Suprapubic skin (tissue), 4 donors: ENCODE measurements around the gene LASP1NB.

ENCODE experiments used
- DNase-seq, 2 donors: peaks; one replicate each; pipeline ENCODE4 v3.0.0-alpha.2; 2019; ENCODE audit warnings: low spot score in 2 of 2
- H3K27ac ChIP-seq: fragments of 200-600 bp; sonication (generic); one replicate; pipeline ENCODE4 v1.5.1; 2019
- H3K27me3 ChIP-seq: fragments of 200-600 bp; sonication (generic); one replicate; pipeline ENCODE4 v1.5.1; 2019
- H3K36me3 ChIP-seq: fragments of 200-600 bp; sonication (generic); one replicate; pipeline ENCODE4 v1.5.1; 2019
- H3K4me1 ChIP-seq: fragments of 200-600 bp; sonication (generic); one replicate; pipeline ENCODE4 v1.5.1; 2019
- H3K4me3 ChIP-seq: fragments of 200-600 bp; sonication (generic); one replicate; pipeline ENCODE4 v1.5.1; 2019; ENCODE audit warnings: mild to moderate bottlenecking
- H3K9me3 ChIP-seq: fragments of 200-600 bp; sonication (generic); one replicate; pipeline ENCODE4 v1.5.1; 2019
- EP300 ChIP-seq: sonication (generic); formaldehyde crosslinking; IDR thresholded peaks from one replicate; pipeline ENCODE4 v1.6.1; 2017; ENCODE audit warnings: antibody characterized with exemption
- POLR2A ChIP-seq, 2 donors: fragments of 450-650 bp; IDR thresholded peaks; one replicate each; pipeline ENCODE4 v1.6.1; 2017; ENCODE audit warnings: antibody characterized with exemption in 2 of 2, mild to moderate bottlenecking in 2 of 2, moderate library complexity in 2 of 2
- POLR2AphosphoS5 ChIP-seq, 3 donors: sonication (generic); formaldehyde crosslinking; IDR thresholded peaks; one replicate each; pipeline ENCODE4 v1.6.1; 2017; ENCODE audit warnings: antibody characterized with exemption in 3 of 3
- WGBS: methylation state at CpG from one replicate; pipeline ENCODE4 v1.1.5; 2018; 5-methylcytosine and 5-hydroxymethylcytosine counted together
- TF ChIP-seq, protein P1 (sequence below), 2 donors: fragments of 200-600 bp in 1 of 2; fragments of 450-650 bp in 1 of 2; sonication (generic) in 1 of 2; IDR thresholded peaks; one replicate each; pipeline ENCODE4 v1.5.1; 2016 to 2019; ENCODE audit warnings: antibody characterized with exemption in 2 of 2, mild to moderate bottlenecking in 1 of 2, moderate library complexity in 1 of 2

The LASP1NB gene

DNA sequence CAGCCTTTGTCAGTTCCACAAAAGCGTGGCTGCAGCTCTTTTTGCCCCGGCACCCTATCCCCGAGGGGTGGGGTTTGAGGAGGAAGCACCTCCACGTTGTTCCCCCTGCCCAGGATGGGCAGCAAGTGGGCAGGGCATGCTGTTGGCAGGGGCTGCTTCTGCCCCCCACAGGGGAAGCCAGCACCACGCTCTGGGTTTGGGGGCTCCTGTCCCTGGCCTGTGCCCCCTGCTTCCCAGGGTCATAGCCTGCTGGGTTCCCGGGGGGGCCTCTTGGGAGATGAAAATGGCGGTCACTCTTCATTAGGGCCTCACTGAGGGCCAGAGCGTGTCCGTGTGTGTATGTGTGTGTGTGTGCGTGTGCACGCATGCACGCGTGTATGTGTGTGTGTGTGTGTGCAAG, 32.8 kb upstream of the LASP1NB start:
- TF ChIP-seq, protein P1, sequence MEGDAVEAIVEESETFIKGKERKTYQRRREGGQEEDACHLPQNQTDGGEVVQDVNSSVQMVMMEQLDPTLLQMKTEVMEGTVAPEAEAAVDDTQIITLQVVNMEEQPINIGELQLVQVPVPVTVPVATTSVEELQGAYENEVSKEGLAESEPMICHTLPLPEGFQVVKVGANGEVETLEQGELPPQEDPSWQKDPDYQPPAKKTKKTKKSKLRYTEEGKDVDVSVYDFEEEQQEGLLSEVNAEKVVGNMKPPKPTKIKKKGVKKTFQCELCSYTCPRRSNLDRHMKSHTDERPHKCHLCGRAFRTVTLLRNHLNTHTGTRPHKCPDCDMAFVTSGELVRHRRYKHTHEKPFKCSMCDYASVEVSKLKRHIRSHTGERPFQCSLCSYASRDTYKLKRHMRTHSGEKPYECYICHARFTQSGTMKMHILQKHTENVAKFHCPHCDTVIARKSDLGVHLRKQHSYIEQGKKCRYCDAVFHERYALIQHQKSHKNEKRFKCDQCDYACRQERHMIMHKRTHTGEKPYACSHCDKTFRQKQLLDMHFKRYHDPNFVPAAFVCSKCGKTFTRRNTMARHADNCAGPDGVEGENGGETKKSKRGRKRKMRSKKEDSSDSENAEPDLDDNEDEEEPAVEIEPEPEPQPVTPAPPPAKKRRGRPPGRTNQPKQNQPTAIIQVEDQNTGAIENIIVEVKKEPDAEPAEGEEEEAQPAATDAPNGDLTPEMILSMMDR (IDR thresholded peaks at IDR 0.05), result no peak
- TF ChIP-seq POLR2AphosphoS5 (IDR thresholded peaks at IDR 0.05), result no peak
- TF ChIP-seq POLR2A (IDR thresholded peaks at IDR 0.05), result no peak
- TF ChIP-seq EP300, result no peak
- no peaks in the 10 kb centered on the region for H3K27me3 ChIP-seq
- H3K27ac ChIP-seq, result no peak overlapping the region
- no peaks in the 10 kb centered on the region for H3K9me3 ChIP-seq
- peaks cover 72% of the 10 kb centered on the region for H3K36me3 ChIP-seq
- no peak for DNase-seq
- H3K4me1 ChIP-seq, result peaks cover 44% of the 10 kb centered on the region
- 75% methylated on average over 10 of the region's 13 CpGs for WGBS
- H3K4me3 ChIP-seq, result no peak overlapping the region

DNA sequence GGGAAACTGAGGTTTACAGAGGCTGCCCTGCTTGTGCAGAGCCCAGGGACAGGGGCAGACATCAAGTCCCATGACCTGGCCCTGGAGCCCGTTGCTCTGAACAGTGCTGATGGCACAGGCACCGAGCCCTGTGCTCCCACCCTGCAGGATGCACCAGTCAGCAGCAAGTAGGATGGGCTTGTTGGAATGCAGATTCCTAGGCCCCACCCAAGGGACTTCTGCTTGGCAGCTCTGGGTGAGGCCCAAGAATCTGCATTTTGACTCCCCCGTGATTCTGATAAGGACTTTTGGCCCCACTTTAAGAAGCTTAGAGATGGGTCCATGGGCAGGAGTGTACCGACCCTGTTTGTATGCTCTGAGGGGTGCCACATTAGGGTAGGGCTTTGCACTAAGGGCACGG, 32.3 kb upstream of the LASP1NB start:
- Histone ChIP-seq H3K27ac (peak overlapping the region; percentile 15), H3K27me3 (no peaks in the 10 kb centered on the region), H3K9me3 (no peaks in the 10 kb centered on the region), H3K4me1 (peaks cover 46% of the 10 kb centered on the region), H3K36me3 (peaks cover 68% of the 10 kb centered on the region), H3K4me3 (no peak overlapping the region)
- 90% methylated on average over 5 of the region's 5 CpGs for WGBS
- no peak for DNase-seq
- TF ChIP-seq POLR2A (IDR thresholded peaks at IDR 0.05) (no peak), POLR2AphosphoS5 (IDR thresholded peaks at IDR 0.05) (no peak), EP300 (no peak)

DNA sequence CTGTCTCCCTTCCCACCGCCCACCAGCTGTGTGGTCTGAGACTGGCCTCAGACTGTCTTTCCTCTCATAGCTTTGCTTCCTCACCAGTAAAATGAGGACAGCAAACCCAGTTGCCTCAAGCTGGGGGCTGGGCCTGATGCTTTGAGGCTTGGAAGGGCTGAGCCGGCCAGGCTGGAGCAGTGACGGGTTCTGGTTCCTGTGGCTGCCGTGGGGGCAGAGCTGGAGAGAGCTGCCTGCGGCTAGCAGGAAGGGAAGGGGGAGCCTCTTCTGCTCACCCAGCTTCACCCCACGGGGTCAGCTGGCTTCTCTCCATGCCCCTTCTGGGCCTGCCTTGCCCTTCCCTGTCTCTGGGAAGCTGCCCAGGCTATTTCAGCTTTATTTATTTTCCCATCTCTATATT, 31.8 kb upstream of the LASP1NB start:
- 50% methylated on average over 6 of the region's 6 CpGs for WGBS
- H3K4me3 ChIP-seq, result no peak overlapping the region
- no peaks in the 10 kb centered on the region for H3K27me3 ChIP-seq
- peak overlapping the region; percentile 15 for H3K27ac ChIP-seq
- H3K4me1 ChIP-seq, result peaks cover 51% of the 10 kb centered on the region
- TF ChIP-seq EP300, result no peak
- no peaks in the 10 kb centered on the region for H3K9me3 ChIP-seq
- H3K36me3 ChIP-seq, result peaks cover 65% of the 10 kb centered on the region
- DNase-seq, result no peak

DNA sequence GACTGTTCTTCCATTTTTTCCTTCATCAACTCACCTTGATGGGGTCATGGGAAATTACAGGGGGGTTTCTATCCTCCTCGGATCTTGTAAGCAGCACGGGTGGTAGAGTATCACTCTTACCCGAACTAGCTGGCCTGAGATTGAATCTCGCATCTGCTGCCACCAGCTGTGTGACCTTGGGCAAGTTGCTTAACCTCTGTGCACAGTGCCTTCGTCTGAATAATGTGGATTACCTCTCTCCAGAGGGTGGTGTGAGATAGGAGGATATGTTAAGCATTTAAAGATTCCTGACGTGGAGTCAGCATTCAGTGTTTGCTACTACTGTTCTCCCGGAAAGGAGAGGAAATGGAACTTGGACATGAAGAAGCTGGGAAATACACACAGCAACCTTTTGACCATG, 31.1 kb upstream of the LASP1NB start:
- Histone ChIP-seq H3K27ac (peak overlapping the region; percentile 15), H3K4me3 (no peak overlapping the region), H3K9me3 (no peaks in the 10 kb centered on the region), H3K27me3 (no peaks in the 10 kb centered on the region), H3K4me1 (peaks cover 57% of the 10 kb centered on the region), H3K36me3 (peaks cover 67% of the 10 kb centered on the region)
- 60% methylated on average over 7 of the region's 7 CpGs for WGBS
- DNase-seq, result no peak
- TF ChIP-seq POLR2A (IDR thresholded peaks at IDR 0.05) (no peak), EP300 (no peak), POLR2AphosphoS5 (IDR thresholded peaks at IDR 0.05) (no peak)
- TF ChIP-seq, protein P1 (IDR thresholded peaks at IDR 0.05), result no peak

DNA sequence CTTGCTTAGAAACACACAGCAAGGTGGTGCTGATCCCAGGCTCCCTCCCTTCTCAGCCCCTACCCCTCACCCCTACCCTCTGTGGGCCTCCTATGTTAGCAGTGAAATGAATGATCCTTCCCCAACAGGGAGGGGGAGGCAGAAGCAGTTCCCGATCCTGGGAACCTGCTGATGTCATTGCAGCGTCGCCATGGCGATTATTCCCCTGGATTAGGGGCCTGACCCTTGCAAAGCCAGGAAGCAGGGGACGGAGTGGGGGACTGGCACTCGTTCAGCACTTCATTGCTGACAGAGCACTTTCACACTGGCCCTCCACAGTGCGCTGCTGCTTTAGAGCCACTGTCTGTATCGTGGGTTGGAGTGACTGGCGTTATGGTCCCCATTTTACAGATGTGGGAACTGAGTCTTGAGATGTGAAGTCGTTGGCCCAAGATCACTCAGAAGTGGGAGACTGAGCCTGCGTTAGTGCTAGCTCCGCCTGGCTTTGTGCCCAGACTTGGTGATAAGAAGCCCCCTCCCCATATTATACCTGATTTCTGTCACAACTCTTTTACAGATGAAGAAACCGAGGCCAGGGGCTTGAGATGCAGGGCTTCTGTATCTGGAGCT, 29.0 kb upstream of the LASP1NB start:
- no peaks in the 10 kb centered on the region for H3K27me3 ChIP-seq
- TF ChIP-seq POLR2AphosphoS5 (IDR thresholded peaks at IDR 0.05) (no peak), POLR2A (IDR thresholded peaks at IDR 0.05) (no peak), EP300 (no peak)
- TF ChIP-seq, protein P1 (IDR thresholded peaks at IDR 0.05), result no peak
- H3K27ac ChIP-seq, result peak overlapping the region; percentile 30
- 50% methylated on average over 11 of the region's 13 CpGs for WGBS
- H3K4me3 ChIP-seq, result no peak overlapping the region
- DNase-seq, result no peak
- peaks cover 52% of the 10 kb centered on the region for H3K36me3 ChIP-seq
- no peaks in the 10 kb centered on the region for H3K9me3 ChIP-seq
- peaks cover 75% of the 10 kb centered on the region for H3K4me1 ChIP-seq

DNA sequence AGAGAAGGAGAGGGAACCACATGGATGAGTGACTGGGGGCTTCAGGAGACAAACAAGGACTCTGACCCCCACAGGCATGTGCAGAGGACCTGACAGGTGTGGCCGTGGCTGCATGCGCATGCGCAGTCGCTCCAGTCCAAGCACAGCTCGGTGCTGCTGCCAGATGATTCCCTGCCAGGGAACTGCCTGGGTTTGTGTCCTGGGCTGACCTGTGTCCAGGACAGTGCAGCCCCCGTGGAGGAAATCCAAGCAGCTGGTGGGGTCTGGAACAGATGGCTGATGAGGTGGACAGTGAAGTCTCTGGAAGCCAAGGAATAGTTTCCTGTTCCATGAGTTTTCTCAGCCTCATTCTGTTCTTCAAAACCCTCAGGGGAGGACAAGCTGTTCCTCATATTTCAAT, 28.2 kb upstream of the LASP1NB start:
- Histone ChIP-seq H3K27ac (peak overlapping the region; percentile 30), H3K9me3 (no peaks in the 10 kb centered on the region), H3K4me3 (no peak overlapping the region), H3K4me1 (peaks cover 82% of the 10 kb centered on the region), H3K27me3 (no peaks in the 10 kb centered on the region), H3K36me3 (peaks cover 44% of the 10 kb centered on the region)
- 20% methylated on average over 5 of the region's 6 CpGs for WGBS
- no peak for TF ChIP-seq POLR2AphosphoS5 (IDR thresholded peaks at IDR 0.05)
- TF ChIP-seq POLR2A (IDR thresholded peaks at IDR 0.05), result no peak
- no peak for TF ChIP-seq EP300
- TF ChIP-seq, protein P1 (IDR thresholded peaks at IDR 0.05), result no peak
- no peak for DNase-seq
